DND-41 (cell line): ENCODE data around the gene ALG11.

Experiments used
- ATAC-seq: fragments of 200-7000 bp; cut with Tn5 transposase; 3 replicates; pipeline ENCODE4 v1.9.1; 2021; ENCODE audit warnings: low read depth; ENCODE audit not compliant: insufficient read depth
- DNase-seq: peaks from one replicate; pipeline ENCODE4 v3.0.0-alpha.2; 2020
- H2AFZ ChIP-seq: 2 replicates; pipeline ENCODE4 v1.6.0; 2012; ENCODE audit warnings: low read depth, low read length
- H3K27ac ChIP-seq: 2 replicates; pipeline ENCODE4 v1.5.1; 2012; ENCODE audit warnings: low read length, inconsistent platforms
- H3K27me3 ChIP-seq: fragments of 200-600 bp; sonication (generic); 2 replicates; pipeline ENCODE4 v1.6.0; 2012; ENCODE audit warnings: low read length, mild to moderate bottlenecking, inconsistent platforms; ENCODE audit not compliant: insufficient read depth, poor library complexity
- H3K36me3 ChIP-seq: 2 replicates; pipeline ENCODE4 v1.5.1; 2012; ENCODE audit warnings: low read length, inconsistent platforms; ENCODE audit not compliant: insufficient read depth
- H3K4me1 ChIP-seq: 2 replicates; pipeline ENCODE4 v1.5.1; 2012; ENCODE audit warnings: mild to moderate bottlenecking, low read length; ENCODE audit not compliant: insufficient read depth
- H3K4me2 ChIP-seq: 2 replicates; pipeline ENCODE4 v1.6.0; 2012; ENCODE audit warnings: mild to moderate bottlenecking, moderate library complexity, low read length, inconsistent platforms; ENCODE audit not compliant: insufficient read depth
- H3K4me3 ChIP-seq, 2 experiments: fragments of 200-600 bp in 1 of 2; shearing (Covaris generic) in 1 of 2; 2 replicates each; pipeline ENCODE4 v1.5.1; 2012 to 2016; ENCODE audit warnings: inconsistent platforms in 2 of 2, low read length in 2 of 2, mild to moderate bottlenecking in 2 of 2, low read depth in 1 of 2, moderate library complexity in 1 of 2
- H3K79me2 ChIP-seq: 2 replicates; pipeline ENCODE4 v1.6.0; 2012; ENCODE audit warnings: low read length, inconsistent platforms; ENCODE audit not compliant: insufficient read depth
- H3K9ac ChIP-seq: 2 replicates; pipeline ENCODE4 v1.6.0; 2012; ENCODE audit warnings: low read depth, mild to moderate bottlenecking, inconsistent platforms, low read length, moderate library complexity
- H3K9me3 ChIP-seq: 2 replicates; pipeline ENCODE4 v1.5.1; 2012; ENCODE audit warnings: low read length, moderate library complexity, mild to moderate bottlenecking, inconsistent platforms; ENCODE audit not compliant: insufficient read depth, severe bottlenecking
- H4K20me1 ChIP-seq: 2 replicates; pipeline ENCODE4 v1.6.0; 2012; ENCODE audit warnings: low read length; ENCODE audit not compliant: insufficient read depth
- EZH2 ChIP-seq: IDR thresholded peaks from 3 replicates; pipeline ENCODE4 v1.6.1; 2012; ENCODE audit warnings: borderline replicate concordance, low read depth, mild to moderate bottlenecking, moderate library complexity, low read length, inconsistent platforms; ENCODE audit not compliant: severe bottlenecking
- TF ChIP-seq, protein P1 (sequence below): IDR thresholded peaks from 2 replicates; pipeline ENCODE4 v1.5.1; 2012; ENCODE audit warnings: borderline replicate concordance, low read length, moderate library complexity, mild to moderate bottlenecking; ENCODE audit not compliant: poor library complexity, severe bottlenecking; ENCODE audit errors: extremely low read depth

Gene ALG11

GRCh38 chr13:51996641-51997040, 15.6 kb upstream of the ALG11 start:
- Histone ChIP-seq H3K9ac (no peak overlapping the region), H3K9me3 (no peaks in the 10 kb centered on the region), H3K4me2 (no peak overlapping the region), H3K36me3 (no peaks in the 10 kb centered on the region), H3K27ac (no peak overlapping the region), H3K4me1 (no peaks in the 10 kb centered on the region), H3K27me3 (peaks cover 18% of the 10 kb centered on the region), H2AFZ (no peak overlapping the region), H3K79me2 (no peaks in the 10 kb centered on the region), H3K4me3 (no peak overlapping the region), H4K20me1 (no peaks in the 10 kb centered on the region)
- TF ChIP-seq EZH2, result no peak
- TF ChIP-seq, protein P1, sequence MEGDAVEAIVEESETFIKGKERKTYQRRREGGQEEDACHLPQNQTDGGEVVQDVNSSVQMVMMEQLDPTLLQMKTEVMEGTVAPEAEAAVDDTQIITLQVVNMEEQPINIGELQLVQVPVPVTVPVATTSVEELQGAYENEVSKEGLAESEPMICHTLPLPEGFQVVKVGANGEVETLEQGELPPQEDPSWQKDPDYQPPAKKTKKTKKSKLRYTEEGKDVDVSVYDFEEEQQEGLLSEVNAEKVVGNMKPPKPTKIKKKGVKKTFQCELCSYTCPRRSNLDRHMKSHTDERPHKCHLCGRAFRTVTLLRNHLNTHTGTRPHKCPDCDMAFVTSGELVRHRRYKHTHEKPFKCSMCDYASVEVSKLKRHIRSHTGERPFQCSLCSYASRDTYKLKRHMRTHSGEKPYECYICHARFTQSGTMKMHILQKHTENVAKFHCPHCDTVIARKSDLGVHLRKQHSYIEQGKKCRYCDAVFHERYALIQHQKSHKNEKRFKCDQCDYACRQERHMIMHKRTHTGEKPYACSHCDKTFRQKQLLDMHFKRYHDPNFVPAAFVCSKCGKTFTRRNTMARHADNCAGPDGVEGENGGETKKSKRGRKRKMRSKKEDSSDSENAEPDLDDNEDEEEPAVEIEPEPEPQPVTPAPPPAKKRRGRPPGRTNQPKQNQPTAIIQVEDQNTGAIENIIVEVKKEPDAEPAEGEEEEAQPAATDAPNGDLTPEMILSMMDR, result no peak
- no peak for DNase-seq
- no peak for ATAC-seq

DNA sequence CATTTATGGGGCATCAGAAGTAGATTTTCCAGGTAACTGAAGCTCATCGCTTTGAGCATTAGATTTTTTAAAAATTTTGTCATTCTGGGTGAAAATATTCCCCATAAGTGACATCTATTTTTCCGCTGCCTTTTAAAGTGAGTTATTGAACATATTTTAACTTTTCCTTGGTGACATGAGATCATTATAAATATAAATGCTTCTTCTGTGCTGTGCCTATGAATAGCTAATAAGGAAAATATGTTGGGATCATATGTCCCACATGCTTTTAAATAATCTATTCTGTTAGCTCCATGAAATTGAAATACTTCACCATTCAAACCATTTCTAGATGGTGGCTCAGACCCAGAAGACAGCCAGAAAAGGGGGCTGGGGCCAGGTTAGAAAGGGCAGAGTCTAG, 15.0 kb upstream of the ALG11 start:
- Histone ChIP-seq H3K27me3 (peaks cover 18% of the 10 kb centered on the region), H3K4me2 (no peak overlapping the region), H3K9me3 (no peaks in the 10 kb centered on the region), H3K9ac (no peak overlapping the region), H3K27ac (no peak overlapping the region), H3K4me1 (no peaks in the 10 kb centered on the region), H2AFZ (no peak overlapping the region), H3K79me2 (no peaks in the 10 kb centered on the region), H3K4me3 (no peak overlapping the region), H4K20me1 (no peaks in the 10 kb centered on the region), H3K36me3 (no peaks in the 10 kb centered on the region)
- DNase-seq (no peak), ATAC-seq (no peak)
- TF ChIP-seq EZH2, result no peak
- TF ChIP-seq, protein P1, result no peak

DNA sequence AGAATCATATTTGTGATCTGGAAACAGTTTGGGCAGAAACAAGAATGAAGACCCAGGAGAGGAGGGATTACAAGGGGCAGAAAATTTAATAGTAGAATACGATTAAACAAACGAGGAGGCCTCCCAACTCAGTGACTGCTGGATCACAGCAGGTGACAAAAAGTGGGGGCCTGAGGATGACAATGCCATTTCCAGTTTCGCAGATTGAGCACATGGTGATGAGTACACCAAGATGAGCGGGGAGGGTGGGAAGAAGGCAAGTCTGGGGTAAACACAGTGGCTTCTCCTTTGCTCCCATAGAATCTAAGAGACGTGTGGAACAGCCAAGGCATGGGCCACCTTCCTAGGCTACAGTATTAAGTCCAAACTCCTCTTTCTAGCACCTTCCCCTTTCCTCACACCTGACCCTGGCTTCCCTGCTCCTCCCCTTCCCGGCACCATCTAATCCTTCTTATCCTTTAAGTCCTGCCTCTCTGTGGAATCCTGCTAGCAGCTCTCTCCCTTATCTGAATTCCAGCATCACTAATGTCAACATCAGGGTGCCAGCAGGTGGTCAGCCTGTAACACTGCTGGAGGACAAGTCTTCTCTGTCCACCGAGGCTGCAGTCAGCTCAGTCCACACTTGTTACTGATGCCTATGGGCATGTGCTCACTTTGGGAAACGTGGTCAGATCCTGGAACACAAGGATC, 14.4 kb upstream of the ALG11 start:
- Histone ChIP-seq H3K4me1 (no peaks in the 10 kb centered on the region), H3K9me3 (no peaks in the 10 kb centered on the region), H3K27ac (no peak overlapping the region), H3K4me2 (no peak overlapping the region), H3K27me3 (peaks cover 18% of the 10 kb centered on the region), H3K79me2 (no peaks in the 10 kb centered on the region), H4K20me1 (no peaks in the 10 kb centered on the region), H2AFZ (no peak overlapping the region), H3K4me3 (no peak overlapping the region), H3K9ac (no peak overlapping the region), H3K36me3 (no peaks in the 10 kb centered on the region)
- ATAC-seq (no peak), DNase-seq (no peak)
- TF ChIP-seq EZH2, result no peak
- TF ChIP-seq, protein P1, result no peak
